ENCODE measurements around the gene CCDC107. TPM values are rescaled to one million over a fixed set of nuclear protein-coding genes. Genes with fewer than 3 reads are reported as not detected.

The CCDC107 gene
- total and polyA plus RNA-seq, 2 of the 13 experiments (the other 11 are each of a cell fraction or from before 2014, with no cell fraction given) = 7.1 to 15.2 TPM

DNA sequence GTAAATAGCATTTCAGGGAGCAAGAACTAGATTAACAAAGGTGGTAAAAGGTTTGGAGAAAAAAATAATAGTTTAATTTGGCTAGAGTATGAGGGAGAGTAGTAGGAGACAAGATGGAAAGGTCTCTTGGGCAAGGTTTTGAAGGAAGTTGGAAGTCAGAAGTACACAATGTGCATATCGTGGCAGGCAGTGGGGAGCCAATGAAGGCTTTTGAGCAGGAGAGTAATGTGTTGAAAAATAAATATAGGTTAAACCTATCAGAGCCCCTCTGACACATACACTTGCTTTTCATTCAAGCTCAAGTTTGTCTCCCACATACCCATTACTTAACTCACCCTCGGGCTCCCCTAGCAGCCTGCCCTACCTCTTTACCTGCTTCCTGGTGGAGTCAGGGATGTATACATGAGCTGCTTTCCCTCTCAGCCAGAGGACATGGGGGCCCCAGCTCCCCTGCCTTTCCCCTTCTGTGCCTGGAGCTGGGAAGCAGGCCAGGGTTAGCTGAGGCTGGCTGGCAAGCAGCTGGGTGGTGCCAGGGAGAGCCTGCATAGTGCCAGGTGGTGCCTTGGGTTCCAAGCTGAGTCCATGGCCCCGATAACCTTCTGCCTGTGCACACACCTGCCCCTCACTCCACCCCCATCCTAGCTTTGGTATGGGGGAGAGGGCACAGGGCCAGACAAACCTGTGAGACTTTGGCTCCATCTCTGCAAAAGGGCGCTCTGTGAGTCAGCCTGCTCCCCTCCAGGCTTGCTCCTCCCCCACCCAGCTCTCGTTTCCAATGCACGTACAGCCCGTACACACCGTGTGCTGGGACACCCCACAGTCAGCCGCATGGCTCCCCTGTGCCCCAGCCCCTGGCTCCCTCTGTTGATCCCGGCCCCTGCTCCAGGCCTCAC is 15.3 kb downstream of the CCDC107 start, which contains the start of gene CA9 (continued):
- TF ChIP-seq FIP1L1 (IDR thresholded peaks at IDR 0.05; ENCODE audit: borderline replicate concordance, insufficient read depth, low read depth, low read length) = no peak
- TF ChIP-seq ZSCAN20 (CRISPR knock-in tag; IDR thresholded peaks at IDR 0.05; ENCODE audit: borderline replicate concordance) = no peak
- TF ChIP-seq SMARCE1 (IDR thresholded peaks at IDR 0.05; ENCODE audit: borderline replicate concordance) = no peak
- no peak for TF ChIP-seq CREBL2 (CRISPR knock-in tag; IDR thresholded peaks at IDR 0.05; ENCODE audit: borderline replicate concordance)
- no peak for TF ChIP-seq ZNF124 (CRISPR knock-in tag; IDR thresholded peaks at IDR 0.05)
- no peak for TF ChIP-seq CBX5 (CRISPR knock-in tag; IDR thresholded peaks at IDR 0.05; ENCODE audit: borderline replicate concordance)
- no peak for TF ChIP-seq ZNF260 (CRISPR knock-in tag; IDR thresholded peaks at IDR 0.05; ENCODE audit: borderline replicate concordance, low read depth)
- no peak; the same call in 1 of the 2 replicates for TF ChIP-seq ZNF574 (CRISPR knock-in tag; IDR thresholded peaks at IDR 0.05)
- peak; percentile 29 for TF ChIP-seq RBM39 (IDR thresholded peaks at IDR 0.05; ENCODE audit: low read depth, low read length, poor library complexity, severe bottlenecking)
- no peak for TF ChIP-seq ZNF34 (CRISPR knock-in tag; IDR thresholded peaks at IDR 0.05; ENCODE audit: borderline replicate concordance)
- no peak for TF ChIP-seq ATF6 (CRISPR knock-in tag; conservative IDR thresholded peaks at IDR 0.05)
- TF ChIP-seq ZNF780A (CRISPR knock-in tag; IDR thresholded peaks at IDR 0.05) = no peak
- no peak for TF ChIP-seq ZNF788 (CRISPR knock-in tag; IDR thresholded peaks at IDR 0.05; ENCODE audit: borderline replicate concordance)
- TF ChIP-seq SMAD1 (CRISPR knock-in tag; IDR thresholded peaks at IDR 0.05; ENCODE audit: borderline replicate concordance, low read depth) = peak; percentile 46; the same call in 1 of the 2 replicates
- no peak for TF ChIP-seq HOXA9 (CRISPR knock-in tag; IDR thresholded peaks at IDR 0.05; ENCODE audit: borderline replicate concordance)
- no peak for TF ChIP-seq PLRG1 (conservative IDR thresholded peaks at IDR 0.05)
- TF ChIP-seq ZSCAN21 (CRISPR knock-in tag; IDR thresholded peaks at IDR 0.05; ENCODE audit: borderline replicate concordance) = peak; percentile 39; the same call in 1 of the 2 replicates
- no peak for TF ChIP-seq KDM3A (CRISPR knock-in tag; IDR thresholded peaks at IDR 0.05; ENCODE audit: low read depth)
- no peak for TF ChIP-seq ZNF773 (CRISPR knock-in tag; IDR thresholded peaks at IDR 0.05; ENCODE audit: borderline replicate concordance)
- no peak for TF ChIP-seq ATF2 (CRISPR knock-in tag; IDR thresholded peaks at IDR 0.05)
